A549 (cell line): ENCODE data around the gene INTS6L. TPM values are rescaled to one million over a fixed set of nuclear protein-coding genes. Genes with fewer than 3 reads are reported as not detected.
A peak's percentile ranks its signal among the peaks of the same experiment; 100 is the strongest.

Experiments
- ATAC-seq, 2 experiments: fragments of 200-7000 bp in 1 of 2; fragments of >200 bp in 1 of 2; cut with Nextera tagmentation in 1 of 2; cut with Tn5 transposase in 1 of 2; 3 replicates each; pipeline versions ENCODE4 v1.8.0 to v1.9.1; 2018 to 2020; ENCODE audit warnings: mild to moderate bottlenecking in 1 of 2, moderate library complexity in 1 of 2
- CTCF ChIA-PET: fragments of 300-600 bp; sonication (Branson Sonifier 250); formaldehyde crosslinking; extraction: SDS; loops from one replicate; lab custom pipeline; 2021; ENCODE audit warnings: antibody characterized with exemption, inconsistent platforms; lab: Yijun Ruan, JAX
- POLR2A ChIA-PET: fragments of 350-600 bp; formaldehyde crosslinking; extraction: SDS; loops from one replicate; lab custom pipeline; 2021; ENCODE audit warnings: antibody characterized with exemption, inconsistent platforms; lab: Yijun Ruan, JAX
- DNase-seq, 2 experiments: peaks; one replicate each; pipeline versions ENCODE4 v3.0.0 to v3.0.0-alpha.2; 2011 to 2016; ENCODE audit warnings: low read depth in 1 of 2, low spot score in 1 of 2
- FAIRE-seq: peaks from 2 replicates; lab custom pipeline; 2011; peaks lifted over from hg19 to GRCh38; lab: Jason Lieb, UNC
- H3K27ac ChIP-seq, 2 experiments: fragments of >200 bp; sonication (Bioruptor Twin); formaldehyde crosslinking; 3 replicates each; pipeline ENCODE4 v1.5.1; 2016 to 2017
- H3K4me1 ChIP-seq: fragments of >200 bp; sonication (Bioruptor Twin); formaldehyde crosslinking; 3 replicates; pipeline ENCODE4 v1.6.1; 2016
- H3K4me2 ChIP-seq: fragments of >200 bp; sonication (Bioruptor Twin); formaldehyde crosslinking; 3 replicates; pipeline ENCODE4 v1.6.1; 2016
- H3K4me3 ChIP-seq: fragments of >200 bp; sonication (Bioruptor Twin); formaldehyde crosslinking; 3 replicates; pipeline ENCODE4 v1.5.1; 2016
- H3K9me3 ChIP-seq: fragments of >200 bp; sonication (Bioruptor Twin); formaldehyde crosslinking; 3 replicates; pipeline ENCODE4 v1.6.1; 2016
- BCL3 ChIP-seq: fragments of >200 bp; sonication (Bioruptor Twin); formaldehyde crosslinking; IDR thresholded peaks from 3 replicates; pipeline ENCODE4 v1.6.1; 2016
- CEBPB ChIP-seq, 2 experiments: fragments of >200 bp in 1 of 2; sonication (Bioruptor Twin) in 1 of 2; formaldehyde crosslinking in 1 of 2; IDR thresholded peaks; 2 replicates each; pipeline ENCODE4 v1.6.1; 2012 to 2016
- CHD4 ChIP-seq: fragments of 200-600 bp; sonication (generic); IDR thresholded peaks from 2 replicates; pipeline ENCODE4 v1.6.1; 2016; ENCODE audit warnings: antibody characterized with exemption, mild to moderate bottlenecking, borderline replicate concordance
- EHF ChIP-seq: fragments of 250-450 bp; sonication (Bioruptor Pico); IDR thresholded peaks from 2 replicates; pipeline ENCODE4 v1.5.0; 2020; ENCODE audit warnings: mild to moderate bottlenecking
- EHMT2 ChIP-seq: fragments of 200-600 bp; sonication (generic); IDR thresholded peaks from 2 replicates; pipeline ENCODE4 v1.6.1; 2016; ENCODE audit warnings: antibody characterized with exemption, low read depth, mild to moderate bottlenecking, moderate library complexity
- EP300 ChIP-seq, 2 experiments: fragments of >200 bp; sonication (Bioruptor Twin); formaldehyde crosslinking; IDR thresholded peaks; 2 replicates in 1 of 2; 3 replicates in 1 of 2; pipeline ENCODE4 v1.6.1; 2016 to 2017
- FOSB ChIP-seq: fragments of 250-450 bp; sonication (Bioruptor Pico); IDR thresholded peaks from 2 replicates; pipeline ENCODE4 v1.5.0; 2020; ENCODE audit warnings: mild to moderate bottlenecking, moderate library complexity
- FOXS1 ChIP-seq: fragments of 250-450 bp; sonication (Bioruptor Pico); IDR thresholded peaks from 2 replicates; pipeline ENCODE4 v1.5.0; 2020; ENCODE audit warnings: mild to moderate bottlenecking, moderate library complexity
- HDAC2 ChIP-seq: fragments of 200-600 bp; sonication (generic); IDR thresholded peaks from 2 replicates; pipeline ENCODE4 v1.6.1; 2016
- HEYL ChIP-seq: fragments of 250-450 bp; sonication (Bioruptor Pico); IDR thresholded peaks from 2 replicates; pipeline ENCODE4 v1.8.0; 2021; ENCODE audit warnings: mild to moderate bottlenecking, moderate library complexity
- HOXA7 ChIP-seq: fragments of 250-450 bp; sonication (Bioruptor Pico); IDR thresholded peaks from 2 replicates; pipeline ENCODE4 v1.5.0; 2020; ENCODE audit warnings: mild to moderate bottlenecking, moderate library complexity
- HOXB5 ChIP-seq: fragments of 250-450 bp; sonication (Bioruptor Pico); IDR thresholded peaks from 2 replicates; pipeline ENCODE4 v1.5.0; 2020; ENCODE audit warnings: mild to moderate bottlenecking, moderate library complexity
- JUN ChIP-seq, 2 experiments: fragments of >200 bp; sonication (Bioruptor Twin); formaldehyde crosslinking; IDR thresholded peaks; 2 replicates in 1 of 2; 3 replicates in 1 of 2; pipeline ENCODE4 v1.6.1; 2016 to 2017
- NFE2L2 ChIP-seq: fragments of 150-350 bp; conservative IDR thresholded peaks from 2 replicates; pipeline ENCODE4 v1.6.1; 2014; ENCODE audit warnings: low read length
- NPAS2 ChIP-seq: fragments of 250-450 bp; sonication (Bioruptor Pico); IDR thresholded peaks from 2 replicates; pipeline ENCODE4 v1.8.0; 2022; ENCODE audit warnings: mild to moderate bottlenecking, moderate library complexity, borderline replicate concordance
- NR3C1 ChIP-seq: fragments of >200 bp; sonication (Bioruptor Twin); formaldehyde crosslinking; IDR thresholded peaks from 3 replicates; pipeline ENCODE4 v1.6.1; 2017
- POLR2AphosphoS2 ChIP-seq: conservative IDR thresholded peaks from 2 replicates; pipeline ENCODE4 v1.6.1; 2012; ENCODE audit warnings: low read length, improper control_type of control experiment, inconsistent platforms
- RAD21 ChIP-seq, 2 experiments: fragments of >200 bp in 1 of 2; sonication (Bioruptor Twin) in 1 of 2; formaldehyde crosslinking in 1 of 2; IDR thresholded peaks in 1 of 2; conservative IDR thresholded peaks in 1 of 2; 2 replicates in 1 of 2; 3 replicates in 1 of 2; pipeline ENCODE4 v1.6.1; 2012 to 2018; ENCODE audit warnings: inconsistent platforms in 1 of 2
- TFCP2L1 ChIP-seq: fragments of 250-450 bp; sonication (Bioruptor Pico); IDR thresholded peaks from 2 replicates; pipeline ENCODE4 v1.5.0; 2021; ENCODE audit warnings: mild to moderate bottlenecking
- USF2 ChIP-seq: fragments of 450-650 bp; IDR thresholded peaks from 2 replicates; pipeline ENCODE4 v1.6.1; 2014; ENCODE audit warnings: antibody characterized with exemption
- ZNF302 ChIP-seq: fragments of 250-450 bp; sonication (Bioruptor Pico); IDR thresholded peaks from 2 replicates; pipeline ENCODE4 v1.9.0; 2021; ENCODE audit warnings: inconsistent platforms, mild to moderate bottlenecking, moderate library complexity
- WGBS: methylation state at CpG from one replicate; pipeline ENCODE4 v1.1.6; 2017; ENCODE audit errors: missing lambda C conversion rate; 5-methylcytosine and 5-hydroxymethylcytosine counted together
- polyA plus RNA-seq, 4 experiments: library from polyadenylated mRNA; depleted of rRNA in 3 of 4; stranded (reverse); fragments of >200 nt; fragmentation: RNase III in 1 of 4; extraction: RNeasy Plus Mini Kit Qiagen cat#74134 plus additional on column Dnase treatment in 1 of 4; gene quantifications; 2 replicates in 3 of 4; 3 replicates in 1 of 4; pipeline ENCODE4 v1.2.3, GENCODE V29; 2011 to 2017
- TF ChIP-seq, protein P1 (sequence below): IDR thresholded peaks from 2 replicates; pipeline ENCODE4 v1.6.1; 2012; ENCODE audit warnings: low read depth, borderline replicate concordance
- TF ChIP-seq, protein P2 (sequence below): fragments of 250-450 bp; sonication (Bioruptor Pico); IDR thresholded peaks from 2 replicates; pipeline ENCODE4 v1.5.0; 2021; ENCODE audit warnings: mild to moderate bottlenecking, moderate library complexity, borderline replicate concordance
- TF ChIP-seq, protein P3 (sequence below): IDR thresholded peaks from 2 replicates; pipeline ENCODE4 v1.6.1; 2012

Gene INTS6L
- polyA plus RNA-seq, 2 of the 4 experiments (the other 2 are of a cell fraction) = 0.19 to 0.40 TPM

GRCh38 chrX:135512508-135513129 lies 7.8 kb upstream of the INTS6L start:
- TF ChIP-seq EHMT2 (no peak), HEYL (CRISPR knock-in tag) (no peak), JUN (IDR thresholded peaks at IDR 0.05) (no peak), NR3C1 (no peak), FOSB (CRISPR knock-in tag) (no peak), CHD4 (no peak)
- TF ChIP-seq, protein P1, sequence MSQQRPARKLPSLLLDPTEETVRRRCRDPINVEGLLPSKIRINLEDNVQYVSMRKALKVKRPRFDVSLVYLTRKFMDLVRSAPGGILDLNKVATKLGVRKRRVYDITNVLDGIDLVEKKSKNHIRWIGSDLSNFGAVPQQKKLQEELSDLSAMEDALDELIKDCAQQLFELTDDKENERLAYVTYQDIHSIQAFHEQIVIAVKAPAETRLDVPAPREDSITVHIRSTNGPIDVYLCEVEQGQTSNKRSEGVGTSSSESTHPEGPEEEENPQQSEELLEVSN = no peak
- TF ChIP-seq, protein P2, sequence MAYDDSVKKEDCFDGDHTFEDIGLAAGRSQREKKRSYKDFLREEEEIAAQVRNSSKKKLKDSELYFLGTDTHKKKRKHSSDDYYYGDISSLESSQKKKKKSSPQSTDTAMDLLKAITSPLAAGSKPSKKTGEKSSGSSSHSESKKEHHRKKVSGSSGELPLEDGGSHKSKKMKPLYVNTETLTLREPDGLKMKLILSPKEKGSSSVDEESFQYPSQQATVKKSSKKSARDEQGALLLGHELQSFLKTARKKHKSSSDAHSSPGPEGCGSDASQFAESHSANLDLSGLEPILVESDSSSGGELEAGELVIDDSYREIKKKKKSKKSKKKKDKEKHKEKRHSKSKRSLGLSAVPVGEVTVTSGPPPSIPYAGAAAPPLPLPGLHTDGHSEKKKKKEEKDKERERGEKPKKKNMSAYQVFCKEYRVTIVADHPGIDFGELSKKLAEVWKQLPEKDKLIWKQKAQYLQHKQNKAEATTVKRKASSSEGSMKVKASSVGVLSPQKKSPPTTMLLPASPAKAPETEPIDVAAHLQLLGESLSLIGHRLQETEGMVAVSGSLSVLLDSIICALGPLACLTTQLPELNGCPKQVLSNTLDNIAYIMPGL = no peak
- no peaks in the 10 kb centered on the region for H3K4me1 ChIP-seq
- no peaks in the 10 kb centered on the region for H3K9me3 ChIP-seq
- no peak overlapping the region for H3K4me3 ChIP-seq
- CTCF ChIA-PET = no interaction called here
- no peak for FAIRE-seq
- POLR2A ChIA-PET = no interaction called here
- no peak overlapping the region for H3K27ac ChIP-seq
- no peak for DNase-seq
- ATAC-seq = no peak
- no peak overlapping the region for H3K4me2 ChIP-seq
- WGBS = 7% methylated on average over 3 of the region's 3 CpGs

GRCh38 chrX:135513130-135513515 lies 7.3 kb upstream of the INTS6L start:
- TF ChIP-seq, protein P3, sequence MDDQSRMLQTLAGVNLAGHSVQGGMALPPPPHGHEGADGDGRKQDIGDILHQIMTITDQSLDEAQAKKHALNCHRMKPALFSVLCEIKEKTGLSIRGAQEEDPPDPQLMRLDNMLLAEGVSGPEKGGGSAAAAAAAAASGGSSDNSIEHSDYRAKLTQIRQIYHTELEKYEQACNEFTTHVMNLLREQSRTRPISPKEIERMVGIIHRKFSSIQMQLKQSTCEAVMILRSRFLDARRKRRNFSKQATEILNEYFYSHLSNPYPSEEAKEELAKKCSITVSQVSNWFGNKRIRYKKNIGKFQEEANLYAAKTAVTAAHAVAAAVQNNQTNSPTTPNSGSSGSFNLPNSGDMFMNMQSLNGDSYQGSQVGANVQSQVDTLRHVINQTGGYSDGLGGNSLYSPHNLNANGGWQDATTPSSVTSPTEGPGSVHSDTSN = no peak
- TF ChIP-seq, protein P1 = no peak
- TF ChIP-seq CHD4 (no peak), BCL3 (no peak), NFE2L2 (no peak), TFCP2L1 (CRISPR knock-in tag) (no peak), ZNF302 (CRISPR knock-in tag) (no peak), HDAC2 (no peak), FOXS1 (CRISPR knock-in tag) (no peak), JUN (IDR thresholded peaks at IDR 0.05) (no peak), EP300 (IDR thresholded peaks at IDR 0.05) (no peak)
- TF ChIP-seq, all 56 proteins: peak for 0
- ATAC-seq (no peak), FAIRE-seq (no peak), DNase-seq (no peak)
- no peak overlapping the region for H3K4me2 ChIP-seq
- no peaks in the 10 kb centered on the region for H3K4me1 ChIP-seq
- 41% methylated on average over 4 of the region's 5 CpGs for WGBS
- H3K27ac ChIP-seq = no peak overlapping the region
- H3K9me3 ChIP-seq = no peaks in the 10 kb centered on the region
- ChIA-PET CTCF (no interaction called here), POLR2A (no interaction called here)
- H3K4me3 ChIP-seq = no peak overlapping the region

DNA sequence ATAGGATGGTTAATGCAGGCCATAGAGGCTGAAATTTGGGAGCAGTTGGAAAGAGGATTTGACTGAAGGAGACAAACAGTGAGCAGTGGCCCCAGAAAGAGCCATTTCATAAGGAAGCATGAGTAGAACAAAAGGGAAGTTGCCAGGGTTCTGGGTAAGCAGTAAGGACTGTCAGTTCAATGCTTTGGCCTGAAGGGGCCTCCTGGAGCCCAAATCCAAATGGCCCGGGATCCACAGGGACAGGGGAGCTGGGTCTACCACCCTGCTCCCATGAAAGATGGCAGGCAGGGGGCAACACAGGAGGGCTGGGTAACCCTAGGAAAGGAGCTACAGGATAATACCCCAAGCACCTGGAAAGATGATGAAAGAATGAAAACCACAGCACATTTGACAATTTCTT lies 4.1 kb upstream of the INTS6L start:
- Histone ChIP-seq H3K4me1 (no peaks in the 10 kb centered on the region), H3K4me3 (no peak overlapping the region), H3K4me2 (no peak overlapping the region), H3K27ac (no peak overlapping the region), H3K9me3 (no peaks in the 10 kb centered on the region)
- ATAC-seq (peak in 1 of 2 experiments; percentile 59; a peak in 3 of 6 replicates), DNase-seq (peak in 1 of 2 experiments; percentile 2), FAIRE-seq (no peak)
- ChIA-PET POLR2A (no interaction called here), CTCF (no interaction called here)
- TF ChIP-seq NPAS2 (no peak), NFE2L2 (no peak), HOXA7 (CRISPR knock-in tag) (no peak), USF2 (no peak), POLR2AphosphoS2 (no peak), RAD21 (conservative IDR thresholded peaks at IDR 0.05 in 1 of 2, IDR thresholded peaks at IDR 0.05 in 1 of 2) (no peak), HOXB5 (CRISPR knock-in tag) (no peak), CEBPB (IDR thresholded peaks at IDR 0.05) (no peak), BCL3 (no peak), EHF (CRISPR knock-in tag) (no peak)
- 0% methylated on average over 1 of the region's 1 CpG for whole genome bisulfite sequencing
